ENCODE measurements around the gene IL1R1. TPM values are rescaled to one million over a fixed set of nuclear protein-coding genes. Genes with fewer than 3 reads are reported as not detected.

Gene IL1R1
- total RNA-seq, 1 donor from 2014 or later: not detected

- peaks cover 11% of the 10 kb centered on the region for H3K27me3 Mint-ChIP-seq
- ATAC-seq (ENCODE audit: low read depth) (no peak), DNase-seq (no peak)
- CTCF ChIA-PET: no interaction called here
- no peaks in the 10 kb centered on the region for H3K36me3 Mint-ChIP-seq (ENCODE audit: low read depth)
- no peak overlapping the region for H3K4me3 Mint-ChIP-seq
- intact Hi-C loops (cut with micrococcal nuclease): no loop called here
- H3K27ac Mint-ChIP-seq: no peak overlapping the region
- POLR2A ChIA-PET: no interaction called here
- H3K9me3 Mint-ChIP-seq: no peaks in the 10 kb centered on the region
- no peaks in the 10 kb centered on the region for H3K4me1 Mint-ChIP-seq
- TF ChIP-seq CTCF (IDR thresholded peaks at IDR 0.05): no peak
Measured at GRCh38 chr2:102112692-102113665, 29.6 kb upstream of the IL1R1 start.

GRCh38 chr2:102114290-102114721 is 28.2 kb upstream of the IL1R1 start:
- Mint-ChIP-seq H3K4me1 (no peaks in the 10 kb centered on the region), H3K9me3 (no peaks in the 10 kb centered on the region)
- CTCF ChIA-PET: no interaction called here

GRCh38 chr2:102114851-102115497 is 27.6 kb upstream of the IL1R1 start:
- Mint-ChIP-seq H3K36me3 (ENCODE audit: low read depth) (no peaks in the 10 kb centered on the region), H3K9me3 (no peaks in the 10 kb centered on the region), H3K4me3 (no peak overlapping the region), H3K27ac (no peak overlapping the region), H3K27me3 (peaks cover 11% of the 10 kb centered on the region), H3K4me1 (no peaks in the 10 kb centered on the region)
- no peak for ATAC-seq (ENCODE audit: low read depth)
- intact Hi-C loops (cut with micrococcal nuclease): no loop called here
- DNase-seq: no peak
- POLR2A ChIA-PET: no interaction called here
- TF ChIP-seq CTCF (IDR thresholded peaks at IDR 0.05): no peak
- CTCF ChIA-PET: no interaction called here

More at GRCh38 chr2:102114290-102114721, 28.2 kb upstream of the IL1R1 start:
- H3K27ac Mint-ChIP-seq: no peak overlapping the region
- ATAC-seq (ENCODE audit: low read depth) (no peak), DNase-seq (no peak)
- no peak overlapping the region for H3K4me3 Mint-ChIP-seq
- H3K27me3 Mint-ChIP-seq: peaks cover 11% of the 10 kb centered on the region
- TF ChIP-seq CTCF (IDR thresholded peaks at IDR 0.05): no peak
- intact Hi-C loops (cut with micrococcal nuclease): no loop called here
- POLR2A ChIA-PET: no interaction called here
- H3K36me3 Mint-ChIP-seq (ENCODE audit: low read depth): no peaks in the 10 kb centered on the region

- ChIA-PET POLR2A (no interaction called here), CTCF (no interaction called here)
- peaks cover 8% of the 10 kb centered on the region for H3K27me3 Mint-ChIP-seq
- no peak for TF ChIP-seq CTCF (IDR thresholded peaks at IDR 0.05)
- H3K36me3 Mint-ChIP-seq (ENCODE audit: low read depth): no peaks in the 10 kb centered on the region
- no peaks in the 10 kb centered on the region for H3K9me3 Mint-ChIP-seq
- ATAC-seq (ENCODE audit: low read depth) (no peak), DNase-seq (no peak)
- H3K4me1 Mint-ChIP-seq: no peaks in the 10 kb centered on the region
- H3K27ac Mint-ChIP-seq: no peak overlapping the region
- intact Hi-C loops (cut with micrococcal nuclease): no loop called here
- no peak overlapping the region for H3K4me3 Mint-ChIP-seq
Measured at GRCh38 chr2:102116630-102117471, 25.7 kb upstream of the IL1R1 start.
